ENCODE data around the gene SWAP70.

The SWAP70 gene

GRCh38 chr11:9789910-9790309 lies 126.0 kb downstream of the SWAP70 start:
- ChIA-PET CTCF (no interaction called here), POLR2A (no interaction called here)
- DNase-seq (ENCODE audit: extremely low spot score) = no peak
- TF ChIP-seq, protein P1, sequence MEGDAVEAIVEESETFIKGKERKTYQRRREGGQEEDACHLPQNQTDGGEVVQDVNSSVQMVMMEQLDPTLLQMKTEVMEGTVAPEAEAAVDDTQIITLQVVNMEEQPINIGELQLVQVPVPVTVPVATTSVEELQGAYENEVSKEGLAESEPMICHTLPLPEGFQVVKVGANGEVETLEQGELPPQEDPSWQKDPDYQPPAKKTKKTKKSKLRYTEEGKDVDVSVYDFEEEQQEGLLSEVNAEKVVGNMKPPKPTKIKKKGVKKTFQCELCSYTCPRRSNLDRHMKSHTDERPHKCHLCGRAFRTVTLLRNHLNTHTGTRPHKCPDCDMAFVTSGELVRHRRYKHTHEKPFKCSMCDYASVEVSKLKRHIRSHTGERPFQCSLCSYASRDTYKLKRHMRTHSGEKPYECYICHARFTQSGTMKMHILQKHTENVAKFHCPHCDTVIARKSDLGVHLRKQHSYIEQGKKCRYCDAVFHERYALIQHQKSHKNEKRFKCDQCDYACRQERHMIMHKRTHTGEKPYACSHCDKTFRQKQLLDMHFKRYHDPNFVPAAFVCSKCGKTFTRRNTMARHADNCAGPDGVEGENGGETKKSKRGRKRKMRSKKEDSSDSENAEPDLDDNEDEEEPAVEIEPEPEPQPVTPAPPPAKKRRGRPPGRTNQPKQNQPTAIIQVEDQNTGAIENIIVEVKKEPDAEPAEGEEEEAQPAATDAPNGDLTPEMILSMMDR (IDR thresholded peaks at IDR 0.05; ENCODE audit: control extremely low read depth, extremely low read depth, low read depth, missing control alignments) = no peak

GRCh38 chr11:9790703-9791102 lies 126.8 kb downstream of the SWAP70 start:
- ChIA-PET POLR2A (no interaction called here), CTCF (no interaction called here)
- TF ChIP-seq, protein P1 (IDR thresholded peaks at IDR 0.05; ENCODE audit: control extremely low read depth, extremely low read depth, low read depth, missing control alignments) = no peak
- DNase-seq (ENCODE audit: extremely low spot score) = no peak

DNA sequence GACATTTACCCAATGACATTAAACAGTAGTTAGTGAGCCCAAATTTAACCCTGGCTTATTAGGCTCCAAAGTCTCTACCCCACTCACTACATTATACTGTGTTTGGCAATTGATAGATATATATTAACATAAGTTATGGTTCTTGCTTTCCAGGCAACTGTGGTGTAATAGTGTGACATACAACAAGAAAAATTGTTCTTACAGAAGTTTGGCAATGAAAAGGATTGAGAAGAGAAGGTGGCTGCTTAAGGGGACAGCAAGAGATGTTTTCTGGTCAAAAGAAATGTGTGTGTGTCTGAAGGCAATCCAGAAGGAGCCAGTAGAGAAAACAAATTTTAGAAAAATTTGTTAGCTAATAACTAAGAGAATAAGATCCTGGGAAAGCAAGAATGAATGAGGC lies 132.4 kb downstream of the SWAP70 start:
- ChIA-PET CTCF (interaction anchor here (1.5 to 3.8 kb wide), 2 partner anchors 9 to 11 kb away, joined by 3 to 13 read pairs; no protein-coding TSS in a partner anchor), POLR2A (no interaction called here)
- TF ChIP-seq, protein P1 (IDR thresholded peaks at IDR 0.05; ENCODE audit: control extremely low read depth, extremely low read depth, low read depth, missing control alignments) = no peak
- DNase-seq (ENCODE audit: extremely low spot score) = no peak

- CTCF ChIA-PET = interaction anchor here (1.5 to 3.8 kb wide), 2 partner anchors 10 kb away, joined by 3 to 13 read pairs; no protein-coding TSS in a partner anchor
- TF ChIP-seq, protein P1 (IDR thresholded peaks at IDR 0.05; ENCODE audit: control extremely low read depth, extremely low read depth, low read depth, missing control alignments) = no peak
- DNase-seq (ENCODE audit: extremely low spot score) = no peak
- POLR2A ChIA-PET = no interaction called here
Observed at GRCh38 chr11:9796854-9797253, 133.0 kb downstream of the SWAP70 start.

GRCh38 chr11:9797300-9797699 lies 133.4 kb downstream of the SWAP70 start:
- DNase-seq (ENCODE audit: extremely low spot score) = no peak
- TF ChIP-seq, protein P1 (IDR thresholded peaks at IDR 0.05; ENCODE audit: control extremely low read depth, extremely low read depth, low read depth, missing control alignments) = no peak
- CTCF ChIA-PET = interaction anchor here (1.5 to 3.8 kb wide), 3 partner anchors 10 to 280 kb away, joined by 3 to 13 read pairs (median 5); no protein-coding TSS in a partner anchor
- POLR2A ChIA-PET = no interaction called here

GRCh38 chr11:9799886-9800285 lies 136.0 kb downstream of the SWAP70 start:
- CTCF ChIA-PET = no interaction called here

More at GRCh38 chr11:9799886-9800285, 136.0 kb downstream of the SWAP70 start:
- no peak for DNase-seq (ENCODE audit: extremely low spot score)
- POLR2A ChIA-PET = no interaction called here
- TF ChIP-seq, protein P1 (IDR thresholded peaks at IDR 0.05; ENCODE audit: control extremely low read depth, extremely low read depth, low read depth, missing control alignments) = no peak
